Liver (tissue), 3 donors: ENCODE data around the gene FAM184B.

Experiments used
- ATF3 ChIP-seq: IDR thresholded peaks from 2 replicates; pipeline ENCODE4 v1.6.1; 2016; ENCODE audit warnings: antibody characterized with exemption
- CTCF ChIP-seq: fragments of 150-350 bp; IDR thresholded peaks from 2 replicates; pipeline ENCODE4 v1.5.1; 2017; ENCODE audit warnings: improper control_type of control experiment, low read depth, low read length; ENCODE audit not compliant: missing input control
- EGR1 ChIP-seq, 2 donors: IDR thresholded peaks; 2 replicates each; pipeline ENCODE4 v1.6.1; 2016 to 2018; ENCODE audit warnings: antibody characterized with exemption in 2 of 2, low read depth in 2 of 2
- FOXA2 ChIP-seq: IDR thresholded peaks from 2 replicates; pipeline ENCODE4 v1.6.1; 2016; ENCODE audit warnings: antibody characterized with exemption
- GABPA ChIP-seq, 2 donors: IDR thresholded peaks in 1 of 2; conservative IDR thresholded peaks in 1 of 2; 2 replicates each; pipeline ENCODE4 v1.6.1; 2016; ENCODE audit warnings: antibody characterized with exemption in 2 of 2, mild to moderate bottlenecking in 1 of 2, moderate library complexity in 1 of 2
- JUND ChIP-seq, 2 donors: IDR thresholded peaks; 2 replicates each; pipeline ENCODE4 v1.6.1; 2016; ENCODE audit warnings: antibody characterized with exemption in 2 of 2
- RAD21 ChIP-seq, 2 donors: IDR thresholded peaks; 2 replicates each; pipeline ENCODE4 v1.6.1; 2016; ENCODE audit warnings: antibody characterized with exemption in 2 of 2, mild to moderate bottlenecking in 2 of 2
- REST ChIP-seq: IDR thresholded peaks from 2 replicates; pipeline ENCODE4 v1.6.1; 2016; ENCODE audit warnings: antibody characterized with exemption, mild to moderate bottlenecking
- RXRA ChIP-seq, 2 donors: IDR thresholded peaks; 2 replicates each; pipeline ENCODE4 v1.6.1; 2017 to 2018; ENCODE audit warnings: antibody characterized with exemption in 2 of 2, mild to moderate bottlenecking in 1 of 2
- SP1 ChIP-seq: IDR thresholded peaks from 2 replicates; pipeline ENCODE4 v1.6.1; 2018; ENCODE audit warnings: antibody characterized with exemption, mild to moderate bottlenecking
- TAF1 ChIP-seq: conservative IDR thresholded peaks from 2 replicates; pipeline ENCODE4 v1.6.1; 2016; ENCODE audit warnings: antibody characterized with exemption, mild to moderate bottlenecking
- ZBTB33 ChIP-seq: IDR thresholded peaks from 2 replicates; pipeline ENCODE4 v1.6.1; 2016; ENCODE audit warnings: antibody characterized with exemption
- TF ChIP-seq, protein P1 (sequence below): IDR thresholded peaks from 2 replicates; pipeline ENCODE4 v1.6.1; 2016; ENCODE audit warnings: antibody characterized with exemption
- donor health status: healthy.
- donor health status: healthy.

- TF ChIP-seq CTCF (no peak), RAD21 (IDR thresholded peaks at IDR 0.05) (no peak), GABPA (IDR thresholded peaks at IDR 0.05 in 1 of 2, conservative IDR thresholded peaks at IDR 0.05 in 1 of 2) (no peak), ATF3 (no peak), REST (no peak), FOXA2 (no peak), ZBTB33 (no peak), SP1 (no peak), TAF1 (no peak), RXRA (IDR thresholded peaks at IDR 0.05) (no peak), JUND (IDR thresholded peaks at IDR 0.05) (no peak), EGR1 (IDR thresholded peaks at IDR 0.05; ENCODE audit: low read depth in 2 of 2) (no peak)
- TF ChIP-seq, protein P1, sequence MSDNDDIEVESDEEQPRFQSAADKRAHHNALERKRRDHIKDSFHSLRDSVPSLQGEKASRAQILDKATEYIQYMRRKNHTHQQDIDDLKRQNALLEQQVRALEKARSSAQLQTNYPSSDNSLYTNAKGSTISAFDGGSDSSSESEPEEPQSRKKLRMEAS = no peak
Observed at GRCh38 chr4:17665346-17665745, 116.1 kb downstream of the FAM184B start.
